Measurements from ENCODE around the gene GOSR2. TPM values are rescaled to one million over a fixed set of nuclear protein-coding genes. Genes with fewer than 3 reads are reported as not detected.

Gene GOSR2
- polyA plus RNA-seq, 1 of the 3 experiments (the other 2 are of a cell fraction), result 74.2 TPM

- H3K4me3 ChIP-seq (ENCODE audit: low read depth in 2 of 2, low read length in 1 of 2), result no peak overlapping the region
- ChIA-PET POLR2A (no interaction called here), CTCF (interaction anchor here (1.6 to 1.9 kb wide), 2 partner anchors 62 to 64 kb away, joined by 4 read pairs; no protein-coding TSS in a partner anchor)
- peaks cover 14% of the 10 kb centered on the region; the same call in 1 of the 2 replicates for H3K27me3 ChIP-seq (ENCODE audit: insufficient read depth)
- H3K9me2 ChIP-seq, result no peaks in the 10 kb centered on the region
- H4K20me1 ChIP-seq (ENCODE audit: insufficient read depth), result no peaks in the 10 kb centered on the region
- H3K9me3 ChIP-seq, result no peaks in the 10 kb centered on the region
- H3K4me1 ChIP-seq (ENCODE audit: control insufficient read depth in 1 of 2, insufficient read depth in 2 of 2, low read depth in 1 of 2, low read length in 1 of 2), result no peaks in the 10 kb centered on the region; a peak in 1 of 4 replicates
- no peaks in the 10 kb centered on the region for H3K79me2 ChIP-seq (ENCODE audit: insufficient read depth)
- no peak for DNase-seq
- WGBS (ENCODE audit: low lambda C conversion rate), result 53% methylated on average over 7 of the region's 7 CpGs
- no peak overlapping the region for H3K4me2 ChIP-seq
- H3F3A ChIP-seq (replicated peaks; ENCODE audit: insufficient read depth), result no peaks in the 10 kb centered on the region
- H3K9ac ChIP-seq, result no peak overlapping the region
- no peak overlapping the region for H3K27ac ChIP-seq (ENCODE audit: low read depth in 2 of 2, low read length in 1 of 2)
- H3K36me3 ChIP-seq (replicated peaks in 1 of 2; ENCODE audit: control insufficient read depth in 1 of 2, insufficient read depth in 2 of 2, low read length in 1 of 2), result no peaks in the 10 kb centered on the region
- TF ChIP-seq MEF2A (IDR thresholded peaks at IDR 0.05; ENCODE audit: borderline replicate concordance, low read depth), result no peak
- TF ChIP-seq TEAD4 (IDR thresholded peaks at IDR 0.05; ENCODE audit: borderline replicate concordance, insufficient read depth), result no peak
- TF ChIP-seq GATA2 (CRISPR knock-in tag; IDR thresholded peaks at IDR 0.05), result no peak
- TF ChIP-seq TCF12 (IDR thresholded peaks at IDR 0.05), result no peak
- no peak for TF ChIP-seq SMC3 (IDR thresholded peaks at IDR 0.05; ENCODE audit: low read depth, low read length)
- TF ChIP-seq GABPA (IDR thresholded peaks at IDR 0.05; ENCODE audit: low read depth), result no peak
- TF ChIP-seq, protein P1, sequence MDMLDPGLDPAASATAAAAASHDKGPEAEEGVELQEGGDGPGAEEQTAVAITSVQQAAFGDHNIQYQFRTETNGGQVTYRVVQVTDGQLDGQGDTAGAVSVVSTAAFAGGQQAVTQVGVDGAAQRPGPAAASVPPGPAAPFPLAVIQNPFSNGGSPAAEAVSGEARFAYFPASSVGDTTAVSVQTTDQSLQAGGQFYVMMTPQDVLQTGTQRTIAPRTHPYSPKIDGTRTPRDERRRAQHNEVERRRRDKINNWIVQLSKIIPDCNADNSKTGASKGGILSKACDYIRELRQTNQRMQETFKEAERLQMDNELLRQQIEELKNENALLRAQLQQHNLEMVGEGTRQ (IDR thresholded peaks at IDR 0.05; ENCODE audit: borderline replicate concordance, low read depth, low read length), result no peak
- no peak for TF ChIP-seq FOXM1 (IDR thresholded peaks at IDR 0.05; ENCODE audit: low read depth)
- TF ChIP-seq, protein P2, sequence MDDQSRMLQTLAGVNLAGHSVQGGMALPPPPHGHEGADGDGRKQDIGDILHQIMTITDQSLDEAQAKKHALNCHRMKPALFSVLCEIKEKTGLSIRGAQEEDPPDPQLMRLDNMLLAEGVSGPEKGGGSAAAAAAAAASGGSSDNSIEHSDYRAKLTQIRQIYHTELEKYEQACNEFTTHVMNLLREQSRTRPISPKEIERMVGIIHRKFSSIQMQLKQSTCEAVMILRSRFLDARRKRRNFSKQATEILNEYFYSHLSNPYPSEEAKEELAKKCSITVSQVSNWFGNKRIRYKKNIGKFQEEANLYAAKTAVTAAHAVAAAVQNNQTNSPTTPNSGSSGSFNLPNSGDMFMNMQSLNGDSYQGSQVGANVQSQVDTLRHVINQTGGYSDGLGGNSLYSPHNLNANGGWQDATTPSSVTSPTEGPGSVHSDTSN (IDR thresholded peaks at IDR 0.05), result no peak
- no peak for TF ChIP-seq REST (IDR thresholded peaks at IDR 0.05; ENCODE audit: low read depth, low read length)
- no peak for TF ChIP-seq POLR2AphosphoS5 (IDR thresholded peaks at IDR 0.05; ENCODE audit: low read depth, low read length)
- TF ChIP-seq FOSL2 (IDR thresholded peaks at IDR 0.05; ENCODE audit: borderline replicate concordance, low read depth), result no peak
- TF ChIP-seq RFX5 (IDR thresholded peaks at IDR 0.05; ENCODE audit: low read length), result no peak
- no peak for TF ChIP-seq MXI1 (IDR thresholded peaks at IDR 0.05; ENCODE audit: low read depth, low read length)
- no peak for TF ChIP-seq RXRA (IDR thresholded peaks at IDR 0.05; ENCODE audit: borderline replicate concordance, low read depth)
- no peak for TF ChIP-seq FOXJ3 (CRISPR knock-in tag; IDR thresholded peaks at IDR 0.05)
- TF ChIP-seq YY1 (IDR thresholded peaks at IDR 0.05; ENCODE audit: low read depth), result no peak
- TF ChIP-seq NRF1 (IDR thresholded peaks at IDR 0.05; ENCODE audit: low read depth, low read length), result no peak
- no peak overlapping the region for H2AFZ ChIP-seq (ENCODE audit: low read depth)
Measured at GRCh38 chr17:46879101-46879500, 43.9 kb upstream of the GOSR2 start.
